Measurements from ENCODE around the gene MAD2L1. TPM values are rescaled to one million over a fixed set of nuclear protein-coding genes. Genes with fewer than 3 reads are reported as not detected.
"Not testable (repeated sequence)": the region's sequence is repeated elsewhere in the genome, so short reads cannot be mapped to it uniquely, and the experiment has no call there.

MAD2L1 gene
- polyA plus RNA-seq, 5 donors = 28.4 to 84.2 (median 51.9) TPM

- not testable (repeated sequence) for DNase-seq
These were observed 2.9 kb downstream of the MAD2L1 start for GRCh38 chr4:120063711-120064110.

- no peak for DNase-seq
These were observed 3.9 kb downstream of the MAD2L1 start for GRCh38 chr4:120062663-120063195.

GRCh38 chr4:120059036-120059435 lies 7.6 kb downstream of the MAD2L1 start:
- DNase-seq = no peak

GRCh38 chr4:120057416-120057815 lies 9.2 kb downstream of the MAD2L1 start:
- DNase-seq = no peak

- DNase-seq = peak in 1 of 2 donors; percentile 24
These were observed 10.4 kb downstream of the MAD2L1 start for GRCh38 chr4:120056246-120056645.

GRCh38 chr4:120055795-120056194 lies 10.9 kb downstream of the MAD2L1 start:
- DNase-seq = no peak

GRCh38 chr4:120055162-120055561 lies 11.5 kb downstream of the MAD2L1 start:
- DNase-seq = peak in 1 of 2 donors; percentile 59

- no peak for DNase-seq
These were observed 12.7 kb downstream of the MAD2L1 start for GRCh38 chr4:120053911-120054310.

GRCh38 chr4:120052856-120053255 lies 13.8 kb downstream of the MAD2L1 start:
- peak; percentile 79 to 82 for DNase-seq

GRCh38 chr4:120051253-120051652 lies 15.4 kb downstream of the MAD2L1 start:
- DNase-seq = peak in 1 of 2 donors; percentile 49

GRCh38 chr4:120049732-120050494 lies 16.7 kb downstream of the MAD2L1 start:
- DNase-seq = peak; percentile 76 to 85

- DNase-seq = no peak
These were observed 22.8 kb downstream of the MAD2L1 start for GRCh38 chr4:120043828-120044227.

- DNase-seq = no peak
These were observed 29.2 kb downstream of the MAD2L1 start for GRCh38 chr4:120037411-120037810.

GRCh38 chr4:120034913-120035312 lies 31.7 kb downstream of the MAD2L1 start:
- no peak for DNase-seq

GRCh38 chr4:120026853-120027252 lies 39.8 kb downstream of the MAD2L1 start:
- DNase-seq = no peak

GRCh38 chr4:120025516-120025915 lies 41.1 kb downstream of the MAD2L1 start:
- DNase-seq = no peak

- DNase-seq = no peak
These were observed 47.9 kb downstream of the MAD2L1 start for GRCh38 chr4:120018786-120019185.

GRCh38 chr4:120017939-120018692 lies 48.5 kb downstream of the MAD2L1 start:
- DNase-seq = no peak

GRCh38 chr4:120011725-120012124 lies 54.9 kb downstream of the MAD2L1 start:
- no peak for DNase-seq

- DNase-seq = no peak
These were observed 56.0 kb downstream of the MAD2L1 start for GRCh38 chr4:120010646-120011045.

GRCh38 chr4:120009731-120010130 lies 56.9 kb downstream of the MAD2L1 start:
- no peak for DNase-seq

GRCh38 chr4:120008957-120009356 lies 57.7 kb downstream of the MAD2L1 start:
- DNase-seq = no peak

- no peak for DNase-seq
These were observed 58.7 kb downstream of the MAD2L1 start for GRCh38 chr4:120007896-120008436.

Measured in right lung (tissue), 5 donors.